WTC11 (cell line): ENCODE data around the gene CHPF2. TPM values are rescaled to one million over a fixed set of nuclear protein-coding genes. Genes with fewer than 3 reads are reported as not detected.

Experiments
- ATAC-seq: fragments of 200-7000 bp; cut with Tn5 transposase; 2 replicates; pipeline ENCODE4 v1.10.0; 2021; ENCODE audit warnings: mild to moderate bottlenecking, moderate library complexity
- CTCF ChIA-PET: fragments of 300-600 bp; sonication (Branson Sonifier 250); formaldehyde crosslinking; loops from one replicate; lab custom pipeline; 2021; ENCODE audit warnings: antibody characterized with exemption; lab: Charles Lee
- POLR2A ChIA-PET: fragments of 350-600 bp; sonication (Branson Sonifier 250); formaldehyde crosslinking; loops from one replicate; lab custom pipeline; 2021; ENCODE audit warnings: antibody characterized with exemption; lab: Charles Lee
- DNase-seq: peaks from one replicate; pipeline ENCODE4 v3.0.0; 2021; ENCODE audit warnings: low spot score
- H3K27ac Mint-ChIP-seq: 2 replicates; pipeline ENCODE4 v1.8.0; 2021; ENCODE audit warnings: mixed read lengths
- H3K27me3 Mint-ChIP-seq: 2 replicates; pipeline ENCODE4 v1.8.0; 2021; ENCODE audit warnings: low read depth, mild to moderate bottlenecking, moderate library complexity, mixed read lengths
- H3K36me3 Mint-ChIP-seq: 2 replicates; pipeline ENCODE4 v1.8.0; 2021; ENCODE audit warnings: mixed read lengths
- H3K4me1 Mint-ChIP-seq: 2 replicates; pipeline ENCODE4 v1.8.0; 2022; ENCODE audit warnings: mixed read lengths
- H3K4me3 Mint-ChIP-seq: 2 replicates; pipeline ENCODE4 v1.8.0; 2021; ENCODE audit warnings: mild to moderate bottlenecking, moderate library complexity, mixed read lengths
- H3K9me3 Mint-ChIP-seq: 2 replicates; pipeline ENCODE4 v1.8.0; 2021; ENCODE audit warnings: mixed read lengths
- EMX1 ChIP-seq: fragments of 250-450 bp; sonication (Bioruptor Pico); IDR thresholded peaks from 2 replicates; pipeline ENCODE4 v1.8.0; 2021; ENCODE audit warnings: mild to moderate bottlenecking
- ETV6 ChIP-seq: sonication (generic); formaldehyde crosslinking; IDR thresholded peaks from 2 replicates; pipeline ENCODE4 v1.8.1; 2022; ENCODE audit warnings: mild to moderate bottlenecking, missing genetic modification reagents
- FOXP1 ChIP-seq: sonication (generic); formaldehyde crosslinking; IDR thresholded peaks from 2 replicates; pipeline ENCODE4 v1.8.0; 2022; ENCODE audit warnings: missing genetic modification reagents, mild to moderate bottlenecking, moderate library complexity, borderline replicate concordance
- GRHL2 ChIP-seq: fragments of 250-450 bp; sonication (Bioruptor Pico); IDR thresholded peaks from 2 replicates; pipeline ENCODE4 v1.8.0; 2022; ENCODE audit warnings: mild to moderate bottlenecking, moderate library complexity; ENCODE audit not compliant: insufficient replicate concordance, severe bottlenecking
- HMGXB4 ChIP-seq: sonication (generic); formaldehyde crosslinking; IDR thresholded peaks from 2 replicates; pipeline ENCODE4 v1.8.1; 2023; ENCODE audit warnings: mild to moderate bottlenecking, moderate library complexity, missing genetic modification reagents
- IRF1 ChIP-seq: sonication (generic); formaldehyde crosslinking; IDR thresholded peaks from 2 replicates; pipeline ENCODE4 v1.8.0; 2023; ENCODE audit warnings: missing genetic modification reagents
- IRF2 ChIP-seq: sonication (generic); formaldehyde crosslinking; IDR thresholded peaks from 2 replicates; pipeline ENCODE4 v1.8.0; 2022; ENCODE audit warnings: low read depth, missing genetic modification reagents, borderline replicate concordance
- JUN ChIP-seq: sonication (generic); formaldehyde crosslinking; IDR thresholded peaks from 2 replicates; pipeline ENCODE4 v1.8.0; 2023; ENCODE audit warnings: mild to moderate bottlenecking, missing genetic modification reagents
- NFE2L1 ChIP-seq: sonication (generic); formaldehyde crosslinking; IDR thresholded peaks from 2 replicates; pipeline ENCODE4 v1.8.1; 2023; ENCODE audit warnings: missing genetic modification reagents
- NFYB ChIP-seq: sonication (generic); formaldehyde crosslinking; conservative IDR thresholded peaks from 2 replicates; pipeline ENCODE4 v1.8.0; 2022; ENCODE audit warnings: low read depth, missing genetic modification reagents
- NR1H2 ChIP-seq: sonication (generic); formaldehyde crosslinking; IDR thresholded peaks from 2 replicates; pipeline ENCODE4 v1.9.0; 2021; ENCODE audit warnings: mild to moderate bottlenecking, moderate library complexity, missing genetic modification reagents
- OVOL2 ChIP-seq: fragments of 250-450 bp; sonication (Bioruptor Pico); IDR thresholded peaks from 2 replicates; pipeline ENCODE4 v1.9.0; 2021; ENCODE audit warnings: mild to moderate bottlenecking, borderline replicate concordance
- SP1 ChIP-seq: sonication (generic); formaldehyde crosslinking; conservative IDR thresholded peaks from 2 replicates; pipeline ENCODE4 v1.8.1; 2022; ENCODE audit warnings: missing genetic modification reagents
- TCF7 ChIP-seq: sonication (generic); formaldehyde crosslinking; IDR thresholded peaks from 2 replicates; pipeline ENCODE4 v1.8.0; 2022; ENCODE audit warnings: mild to moderate bottlenecking, low read depth, missing genetic modification reagents, moderate library complexity
- ZBTB21 ChIP-seq: sonication (generic); formaldehyde crosslinking; IDR thresholded peaks from 2 replicates; pipeline ENCODE4 v1.8.1; 2023; ENCODE audit warnings: mild to moderate bottlenecking, missing genetic modification reagents, borderline replicate concordance
- ZMAT4 ChIP-seq: fragments of 250-450 bp; sonication (Bioruptor Pico); IDR thresholded peaks from 2 replicates; pipeline ENCODE4 v1.9.0; 2021; ENCODE audit warnings: mild to moderate bottlenecking
- ZNF121 ChIP-seq: sonication (generic); formaldehyde crosslinking; IDR thresholded peaks from 2 replicates; pipeline ENCODE4 v1.8.0; 2023; ENCODE audit warnings: missing genetic modification reagents
- ZNF219 ChIP-seq: sonication (generic); formaldehyde crosslinking; IDR thresholded peaks from 2 replicates; pipeline ENCODE4 v1.8.0; 2023; ENCODE audit warnings: missing genetic modification reagents, mild to moderate bottlenecking, borderline replicate concordance
- ZNF263 ChIP-seq: sonication (generic); formaldehyde crosslinking; IDR thresholded peaks from 2 replicates; pipeline ENCODE4 v1.8.1; 2022; ENCODE audit warnings: low read depth, mild to moderate bottlenecking, moderate library complexity, missing genetic modification reagents
- ZSCAN18 ChIP-seq: fragments of 250-450 bp; sonication (Bioruptor Pico); IDR thresholded peaks from 2 replicates; pipeline ENCODE4 v2.1.2; 2022; ENCODE audit warnings: mild to moderate bottlenecking, moderate library complexity
- total RNA-seq: library from RNA; stranded (reverse); gene quantifications from 3 replicates; pipeline ENCODE4 v1.2.3, GENCODE V29; 2021
- TF ChIP-seq, protein P1 (sequence below): sonication (generic); formaldehyde crosslinking; IDR thresholded peaks from 2 replicates; pipeline ENCODE4 v1.8.1; 2022; ENCODE audit warnings: low read depth, missing genetic modification reagents, borderline replicate concordance
- TF ChIP-seq, protein P2 (sequence below): fragments of 200-600 bp; IDR thresholded peaks from 2 replicates; pipeline ENCODE4 v1.8.0; 2022; ENCODE audit warnings: antibody characterized with exemption
- TF ChIP-seq, protein P3 (sequence below): sonication (generic); formaldehyde crosslinking; IDR thresholded peaks from 2 replicates; pipeline ENCODE4 v1.8.1; 2023; ENCODE audit warnings: mild to moderate bottlenecking, missing genetic modification reagents, moderate library complexity
- TF ChIP-seq, protein P4 (sequence below): sonication (generic); formaldehyde crosslinking; IDR thresholded peaks from 2 replicates; pipeline ENCODE4 v1.8.1; 2023; ENCODE audit warnings: mild to moderate bottlenecking, missing genetic modification reagents, moderate library complexity
- TF ChIP-seq, protein P5 (sequence below): sonication (generic); formaldehyde crosslinking; IDR thresholded peaks from 2 replicates; pipeline ENCODE4 v1.8.0; 2022; ENCODE audit warnings: mild to moderate bottlenecking, missing genetic modification reagents

CHPF2 gene
- total RNA-seq, 1 experiment from 2014 or later = 30.7 TPM

GRCh38 chr7:151256410-151257045, 24.2 kb downstream of the CHPF2 start:
- H3K9me3 Mint-ChIP-seq = no peaks in the 10 kb centered on the region
- TF ChIP-seq JUN (CRISPR knock-in tag) = no peak
- TF ChIP-seq IRF2 = no peak
- TF ChIP-seq NR1H2 = no peak
- no peak for TF ChIP-seq ZNF263
- TF ChIP-seq HMGXB4 (CRISPR knock-in tag) = no peak
- TF ChIP-seq TCF7 = no peak
- TF ChIP-seq ZBTB21 = no peak
- H3K27ac Mint-ChIP-seq = no peak overlapping the region
- DNase-seq (no peak), ATAC-seq (no peak)
- H3K27me3 Mint-ChIP-seq = peaks cover 50% of the 10 kb centered on the region
- peaks cover 19% of the 10 kb centered on the region for H3K4me1 Mint-ChIP-seq
- no peak overlapping the region for H3K4me3 Mint-ChIP-seq
- ChIA-PET POLR2A (interaction anchor here (1.0 kb wide), 1 partner anchor 29 kb away, joined by 3 read pairs; no protein-coding TSS in a partner anchor), CTCF (interaction anchor here (0.8 to 2.3 kb wide), 8 partner anchors 9 to 247 kb away, joined by 3 to 15 read pairs (median 4); partner anchors contain the start of gene ABCF2)
- no peaks in the 10 kb centered on the region for H3K36me3 Mint-ChIP-seq

DNA sequence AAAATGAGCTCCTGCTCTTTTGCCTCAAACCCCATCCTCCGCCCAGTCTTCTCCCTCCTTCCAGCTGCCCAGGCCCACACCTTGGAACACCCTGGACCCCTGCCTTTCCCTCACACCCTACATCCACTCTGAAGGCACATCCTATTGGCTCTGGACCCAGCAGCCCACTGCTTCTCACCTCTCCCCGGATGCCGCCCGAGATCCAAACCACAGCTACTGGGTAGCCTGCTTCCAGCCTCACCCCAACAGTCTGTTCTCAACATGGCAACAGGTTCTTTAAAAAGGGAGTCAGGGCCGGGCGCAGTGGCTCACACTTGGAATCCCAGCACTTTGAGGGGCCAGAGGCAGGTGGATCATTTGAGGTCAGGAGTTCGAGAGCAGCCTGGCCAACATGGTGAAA, 25.7 kb downstream of the CHPF2 start:
- Mint-ChIP-seq H3K4me3 (no peak overlapping the region), H3K36me3 (no peaks in the 10 kb centered on the region), H3K9me3 (no peaks in the 10 kb centered on the region), H3K4me1 (peaks cover 15% of the 10 kb centered on the region), H3K27ac (no peak overlapping the region), H3K27me3 (peaks cover 49% of the 10 kb centered on the region)
- POLR2A ChIA-PET = no interaction called here
- DNase-seq (no peak), ATAC-seq (no peak)
- CTCF ChIA-PET = no interaction called here
- TF ChIP-seq ZSCAN18 (CRISPR knock-in tag) (no peak), EMX1 (no peak), NFE2L1 (no peak), FOXP1 (no peak), ZMAT4 (CRISPR knock-in tag) (no peak), GRHL2 (CRISPR knock-in tag) (no peak), SP1 (CRISPR knock-in tag) (no peak), OVOL2 (CRISPR knock-in tag) (no peak), ETV6 (CRISPR knock-in tag) (no peak), ZNF219 (no peak), NFYB (CRISPR knock-in tag) (no peak), IRF1 (CRISPR knock-in tag) (no peak), ZNF121 (CRISPR knock-in tag) (no peak)
- TF ChIP-seq, protein P1, sequence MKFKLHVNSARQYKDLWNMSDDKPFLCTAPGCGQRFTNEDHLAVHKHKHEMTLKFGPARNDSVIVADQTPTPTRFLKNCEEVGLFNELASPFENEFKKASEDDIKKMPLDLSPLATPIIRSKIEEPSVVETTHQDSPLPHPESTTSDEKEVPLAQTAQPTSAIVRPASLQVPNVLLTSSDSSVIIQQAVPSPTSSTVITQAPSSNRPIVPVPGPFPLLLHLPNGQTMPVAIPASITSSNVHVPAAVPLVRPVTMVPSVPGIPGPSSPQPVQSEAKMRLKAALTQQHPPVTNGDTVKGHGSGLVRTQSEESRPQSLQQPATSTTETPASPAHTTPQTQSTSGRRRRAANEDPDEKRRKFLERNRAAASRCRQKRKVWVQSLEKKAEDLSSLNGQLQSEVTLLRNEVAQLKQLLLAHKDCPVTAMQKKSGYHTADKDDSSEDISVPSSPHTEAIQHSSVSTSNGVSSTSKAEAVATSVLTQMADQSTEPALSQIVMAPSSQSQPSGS (CRISPR knock-in tag) = no peak
- TF ChIP-seq, protein P2, sequence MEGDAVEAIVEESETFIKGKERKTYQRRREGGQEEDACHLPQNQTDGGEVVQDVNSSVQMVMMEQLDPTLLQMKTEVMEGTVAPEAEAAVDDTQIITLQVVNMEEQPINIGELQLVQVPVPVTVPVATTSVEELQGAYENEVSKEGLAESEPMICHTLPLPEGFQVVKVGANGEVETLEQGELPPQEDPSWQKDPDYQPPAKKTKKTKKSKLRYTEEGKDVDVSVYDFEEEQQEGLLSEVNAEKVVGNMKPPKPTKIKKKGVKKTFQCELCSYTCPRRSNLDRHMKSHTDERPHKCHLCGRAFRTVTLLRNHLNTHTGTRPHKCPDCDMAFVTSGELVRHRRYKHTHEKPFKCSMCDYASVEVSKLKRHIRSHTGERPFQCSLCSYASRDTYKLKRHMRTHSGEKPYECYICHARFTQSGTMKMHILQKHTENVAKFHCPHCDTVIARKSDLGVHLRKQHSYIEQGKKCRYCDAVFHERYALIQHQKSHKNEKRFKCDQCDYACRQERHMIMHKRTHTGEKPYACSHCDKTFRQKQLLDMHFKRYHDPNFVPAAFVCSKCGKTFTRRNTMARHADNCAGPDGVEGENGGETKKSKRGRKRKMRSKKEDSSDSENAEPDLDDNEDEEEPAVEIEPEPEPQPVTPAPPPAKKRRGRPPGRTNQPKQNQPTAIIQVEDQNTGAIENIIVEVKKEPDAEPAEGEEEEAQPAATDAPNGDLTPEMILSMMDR = no peak
- TF ChIP-seq, protein P3, sequence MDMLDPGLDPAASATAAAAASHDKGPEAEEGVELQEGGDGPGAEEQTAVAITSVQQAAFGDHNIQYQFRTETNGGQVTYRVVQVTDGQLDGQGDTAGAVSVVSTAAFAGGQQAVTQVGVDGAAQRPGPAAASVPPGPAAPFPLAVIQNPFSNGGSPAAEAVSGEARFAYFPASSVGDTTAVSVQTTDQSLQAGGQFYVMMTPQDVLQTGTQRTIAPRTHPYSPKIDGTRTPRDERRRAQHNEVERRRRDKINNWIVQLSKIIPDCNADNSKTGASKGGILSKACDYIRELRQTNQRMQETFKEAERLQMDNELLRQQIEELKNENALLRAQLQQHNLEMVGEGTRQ = no peak
- TF ChIP-seq, protein P4, sequence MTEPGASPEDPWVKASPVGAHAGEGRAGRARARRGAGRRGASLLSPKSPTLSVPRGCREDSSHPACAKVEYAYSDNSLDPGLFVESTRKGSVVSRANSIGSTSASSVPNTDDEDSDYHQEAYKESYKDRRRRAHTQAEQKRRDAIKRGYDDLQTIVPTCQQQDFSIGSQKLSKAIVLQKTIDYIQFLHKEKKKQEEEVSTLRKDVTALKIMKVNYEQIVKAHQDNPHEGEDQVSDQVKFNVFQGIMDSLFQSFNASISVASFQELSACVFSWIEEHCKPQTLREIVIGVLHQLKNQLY = no peak
- TF ChIP-seq, protein P5, sequence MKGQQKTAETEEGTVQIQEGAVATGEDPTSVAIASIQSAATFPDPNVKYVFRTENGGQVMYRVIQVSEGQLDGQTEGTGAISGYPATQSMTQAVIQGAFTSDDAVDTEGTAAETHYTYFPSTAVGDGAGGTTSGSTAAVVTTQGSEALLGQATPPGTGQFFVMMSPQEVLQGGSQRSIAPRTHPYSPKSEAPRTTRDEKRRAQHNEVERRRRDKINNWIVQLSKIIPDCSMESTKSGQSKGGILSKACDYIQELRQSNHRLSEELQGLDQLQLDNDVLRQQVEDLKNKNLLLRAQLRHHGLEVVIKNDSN (CRISPR knock-in tag) = no peak
